Activated naive CD8-positive, alpha-beta T cell treated with anti-CD3 and anti-CD28 coated beads, Interleukin-2, amount 50 U/mL, for 24 hours (primary cell): ENCODE data around the gene MDGA2.
"Not testable (repeated sequence)": the region's sequence is repeated elsewhere in the genome, so short reads cannot be mapped to it uniquely, and the experiment has no call there.

Experiments
- ATAC-seq: fragments of 150-1000 bp; cut with Tn5 transposase; one replicate; pipeline ENCODE4 v1.10.0; 2021
- DNase-seq: peaks from one replicate; pipeline ENCODE4 v3.0.0; 2021
- H3K27ac Mint-ChIP-seq: one replicate; pipeline ENCODE4 v1.8.0; 2021; ENCODE audit warnings: mild to moderate bottlenecking, mixed read lengths
- H3K27me3 Mint-ChIP-seq: one replicate; pipeline ENCODE4 v1.8.0; 2021; ENCODE audit warnings: mixed read lengths
- H3K36me3 Mint-ChIP-seq: one replicate; pipeline ENCODE4 v1.8.0; 2021; ENCODE audit warnings: low read depth, mixed read lengths
- H3K4me1 Mint-ChIP-seq: one replicate; pipeline ENCODE4 v1.8.0; 2021; ENCODE audit warnings: mixed read lengths
- H3K4me3 Mint-ChIP-seq: one replicate; pipeline ENCODE4 v1.8.0; 2021; ENCODE audit warnings: mild to moderate bottlenecking, moderate library complexity, mixed read lengths
- H3K9me3 Mint-ChIP-seq: one replicate; pipeline ENCODE4 v1.8.0; 2021; ENCODE audit warnings: mixed read lengths

MDGA2 gene

GRCh38 chr14:47240748-47241437 lies 434.5 kb downstream of the MDGA2 start:
- DNase-seq, result no peak
- no peaks in the 10 kb centered on the region for H3K36me3 Mint-ChIP-seq
- no peaks in the 10 kb centered on the region for H3K27me3 Mint-ChIP-seq
- H3K9me3 Mint-ChIP-seq, result peaks cover 6% of the 10 kb centered on the region
- no peak for ATAC-seq
- no peak overlapping the region for H3K4me3 Mint-ChIP-seq
- no peaks in the 10 kb centered on the region for H3K4me1 Mint-ChIP-seq
- H3K27ac Mint-ChIP-seq, result no peak overlapping the region

DNA sequence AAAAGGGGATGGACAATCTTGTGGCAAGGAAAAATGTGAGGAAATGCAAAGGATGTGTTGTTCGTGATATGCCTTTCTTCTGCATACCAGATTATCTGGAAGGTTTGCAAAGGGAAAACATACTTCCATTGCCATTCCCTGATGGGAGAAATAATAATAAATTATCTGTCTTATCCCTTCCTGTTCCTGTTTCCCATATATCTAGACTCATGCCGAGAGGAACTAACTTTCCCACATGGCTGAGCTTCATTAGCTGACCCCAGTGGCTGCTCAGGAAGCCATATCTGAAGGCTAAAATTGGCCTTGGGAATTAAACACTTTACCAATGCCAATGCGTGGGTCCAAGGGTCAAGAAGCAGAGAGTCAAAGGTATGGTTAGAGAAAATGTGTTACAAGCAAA lies 439.8 kb downstream of the MDGA2 start:
- ATAC-seq, result no peak
- H3K4me3 Mint-ChIP-seq, result no peak overlapping the region
- H3K27me3 Mint-ChIP-seq, result no peaks in the 10 kb centered on the region
- no peaks in the 10 kb centered on the region for H3K4me1 Mint-ChIP-seq
- no peaks in the 10 kb centered on the region for H3K9me3 Mint-ChIP-seq
- H3K27ac Mint-ChIP-seq, result no peak overlapping the region
- H3K36me3 Mint-ChIP-seq, result no peaks in the 10 kb centered on the region
- no peak for DNase-seq

DNA sequence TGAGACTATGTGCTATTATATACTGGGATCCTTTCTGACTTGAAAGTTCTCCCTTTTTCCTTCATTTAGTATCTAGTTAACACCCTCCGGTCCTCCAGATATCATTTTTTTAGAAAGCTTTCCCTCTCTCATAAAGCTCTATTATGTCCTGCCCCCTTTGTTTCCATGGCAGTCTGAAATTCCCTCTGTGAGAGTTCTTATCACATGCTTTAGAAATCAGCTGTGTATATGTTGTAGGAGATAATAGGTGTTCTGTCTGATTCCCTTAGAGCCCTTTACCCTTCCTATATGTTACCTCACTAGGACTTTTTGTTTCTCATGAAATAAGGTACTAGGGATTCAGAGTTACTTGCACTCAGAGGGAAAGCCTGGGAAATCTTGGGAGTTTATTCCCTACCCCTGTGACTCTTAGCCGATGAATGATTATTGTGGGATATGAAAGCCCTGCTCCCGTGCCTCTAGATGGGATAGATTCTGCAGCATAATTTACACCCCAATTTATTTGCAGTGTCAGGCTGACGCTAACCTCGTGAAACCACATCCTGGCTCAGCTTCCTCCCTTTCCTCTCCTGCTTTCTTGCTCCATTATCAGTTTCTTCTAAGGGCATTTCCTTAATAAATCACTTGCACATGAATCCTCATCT lies 448.4 kb downstream of the MDGA2 start:
- H3K27ac Mint-ChIP-seq, result no peak overlapping the region
- H3K9me3 Mint-ChIP-seq, result peaks cover 4% of the 10 kb centered on the region
- H3K36me3 Mint-ChIP-seq, result no peaks in the 10 kb centered on the region
- DNase-seq, result no peak
- no peaks in the 10 kb centered on the region for H3K27me3 Mint-ChIP-seq
- H3K4me3 Mint-ChIP-seq, result no peak overlapping the region
- no peaks in the 10 kb centered on the region for H3K4me1 Mint-ChIP-seq
- no peak for ATAC-seq

- H3K4me1 Mint-ChIP-seq, result no peaks in the 10 kb centered on the region
- no peak overlapping the region for H3K27ac Mint-ChIP-seq
- ATAC-seq (no peak), DNase-seq (no peak)
- H3K4me3 Mint-ChIP-seq, result no peak overlapping the region
- no peaks in the 10 kb centered on the region for H3K27me3 Mint-ChIP-seq
- no peaks in the 10 kb centered on the region for H3K36me3 Mint-ChIP-seq
- H3K9me3 Mint-ChIP-seq, result peaks cover 4% of the 10 kb centered on the region
Measured at GRCh38 chr14:47223656-47224055, 451.7 kb downstream of the MDGA2 start.

DNA sequence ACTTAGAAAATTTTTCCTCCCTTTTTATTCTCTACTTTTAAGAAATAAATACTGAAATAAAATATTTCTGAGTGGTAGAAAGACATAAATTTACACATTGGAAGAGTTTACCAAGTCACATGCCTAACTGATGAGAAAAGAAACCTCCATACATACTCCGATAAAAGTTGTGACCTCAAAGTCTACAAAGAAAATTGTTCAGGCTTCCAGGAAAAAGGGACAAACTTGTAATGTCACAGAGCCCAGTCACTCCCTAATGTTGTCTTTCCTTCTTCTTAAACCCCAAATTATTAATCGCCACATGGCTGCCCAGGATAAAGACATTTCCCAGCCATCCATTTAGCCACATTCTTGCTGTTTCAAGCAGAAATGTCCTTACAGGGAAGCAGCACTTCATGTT lies 455.3 kb downstream of the MDGA2 start:
- Mint-ChIP-seq H3K36me3 (no peaks in the 10 kb centered on the region), H3K27ac (no peak overlapping the region), H3K4me3 (no peak overlapping the region), H3K27me3 (no peaks in the 10 kb centered on the region), H3K9me3 (no peaks in the 10 kb centered on the region), H3K4me1 (no peaks in the 10 kb centered on the region)
- ATAC-seq (no peak), DNase-seq (no peak)

- Mint-ChIP-seq H3K27ac (no peak overlapping the region), H3K9me3 (peaks cover 3% of the 10 kb centered on the region), H3K36me3 (no peaks in the 10 kb centered on the region), H3K4me3 (no peak overlapping the region), H3K27me3 (no peaks in the 10 kb centered on the region), H3K4me1 (no peaks in the 10 kb centered on the region)
- ATAC-seq (no peak), DNase-seq (no peak)
Measured at GRCh38 chr14:47211263-47211662, 464.1 kb downstream of the MDGA2 start.

GRCh38 chr14:47210099-47210498 lies 465.3 kb downstream of the MDGA2 start:
- DNase-seq (no peak), ATAC-seq (no peak)
- Mint-ChIP-seq H3K27me3 (no peaks in the 10 kb centered on the region), H3K36me3 (no peaks in the 10 kb centered on the region), H3K4me3 (no peak overlapping the region), H3K27ac (no peak overlapping the region), H3K9me3 (peaks cover 3% of the 10 kb centered on the region), H3K4me1 (no peaks in the 10 kb centered on the region)

DNA sequence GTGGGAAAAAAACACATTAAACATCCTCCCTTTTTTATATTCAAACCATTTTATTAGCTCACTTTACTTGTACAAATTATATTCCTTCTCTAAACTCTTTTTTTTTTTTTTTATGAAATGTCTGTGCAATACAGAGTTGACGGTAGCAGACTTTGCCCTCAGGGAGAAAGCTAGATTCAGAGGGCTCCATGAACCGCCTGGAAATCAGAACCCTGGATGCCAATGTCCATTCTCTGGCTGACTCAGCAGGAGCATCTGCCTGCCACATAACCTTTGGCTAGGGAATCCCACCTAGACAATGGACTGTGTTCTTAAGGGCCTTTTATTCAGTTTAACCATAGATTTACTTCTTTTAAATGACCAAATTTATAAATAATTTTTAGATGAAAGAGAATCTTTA lies 467.0 kb downstream of the MDGA2 start:
- no peak for DNase-seq

GRCh38 chr14:47207617-47208016 lies 467.8 kb downstream of the MDGA2 start:
- no peaks in the 10 kb centered on the region for H3K27me3 Mint-ChIP-seq
- no peaks in the 10 kb centered on the region for H3K36me3 Mint-ChIP-seq
- H3K4me1 Mint-ChIP-seq, result no peaks in the 10 kb centered on the region
- no peak overlapping the region for H3K27ac Mint-ChIP-seq
- ATAC-seq (no peak), DNase-seq (no peak)
- H3K9me3 Mint-ChIP-seq, result peaks cover 3% of the 10 kb centered on the region
- H3K4me3 Mint-ChIP-seq, result no peak overlapping the region

More for the DNA sequence above, 467.0 kb downstream of the MDGA2 start:
- peaks cover 3% of the 10 kb centered on the region for H3K9me3 Mint-ChIP-seq
- H3K27me3 Mint-ChIP-seq, result no peaks in the 10 kb centered on the region
- no peaks in the 10 kb centered on the region for H3K4me1 Mint-ChIP-seq
- no peak for ATAC-seq
- H3K4me3 Mint-ChIP-seq, result no peak overlapping the region
- H3K27ac Mint-ChIP-seq, result no peak overlapping the region
- no peaks in the 10 kb centered on the region for H3K36me3 Mint-ChIP-seq

- H3K36me3 Mint-ChIP-seq, result no peaks in the 10 kb centered on the region
- no peaks in the 10 kb centered on the region for H3K4me1 Mint-ChIP-seq
- no peak overlapping the region for H3K4me3 Mint-ChIP-seq
- H3K27ac Mint-ChIP-seq, result no peak overlapping the region
- no peak for ATAC-seq
- no peaks in the 10 kb centered on the region for H3K27me3 Mint-ChIP-seq
- DNase-seq, result no peak
- peaks cover 4% of the 10 kb centered on the region for H3K9me3 Mint-ChIP-seq
Measured at GRCh38 chr14:47200740-47201139, 474.7 kb downstream of the MDGA2 start.

- Mint-ChIP-seq H3K9me3 (peaks cover 6% of the 10 kb centered on the region), H3K36me3 (no peaks in the 10 kb centered on the region), H3K27me3 (no peaks in the 10 kb centered on the region), H3K4me3 (no peak overlapping the region), H3K4me1 (no peaks in the 10 kb centered on the region), H3K27ac (no peak overlapping the region)
- no peak for ATAC-seq
- no peak for DNase-seq
Measured at GRCh38 chr14:47195582-47195981, 479.8 kb downstream of the MDGA2 start.

- Mint-ChIP-seq H3K4me1 (no peaks in the 10 kb centered on the region), H3K36me3 (no peaks in the 10 kb centered on the region), H3K27me3 (no peaks in the 10 kb centered on the region), H3K9me3 (peaks cover 6% of the 10 kb centered on the region), H3K27ac (no peak overlapping the region), H3K4me3 (no peak overlapping the region)
- DNase-seq (no peak), ATAC-seq (no peak)
Measured at GRCh38 chr14:47194055-47194454, 481.4 kb downstream of the MDGA2 start.

DNA sequence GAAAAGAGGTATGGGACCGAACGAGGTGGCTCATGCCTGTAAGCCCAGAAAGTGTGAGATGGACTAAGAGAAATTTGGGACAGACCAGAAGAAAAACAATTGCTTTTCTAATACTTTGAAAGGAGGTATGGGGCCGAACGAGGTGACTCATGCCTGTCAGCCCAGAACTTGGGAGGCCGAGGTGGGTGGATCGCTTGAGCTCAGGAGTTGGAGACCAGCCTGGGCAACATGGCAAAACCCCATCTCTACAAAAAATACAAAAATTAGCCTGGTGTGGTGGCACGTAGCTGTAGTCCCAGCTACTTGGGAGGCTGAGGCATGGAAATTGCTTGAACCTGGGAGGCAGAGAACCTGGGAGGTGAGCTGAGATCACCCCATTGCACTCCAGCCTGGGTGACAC lies 483.2 kb downstream of the MDGA2 start:
- not testable (repeated sequence) for H3K27ac Mint-ChIP-seq, H3K9me3 Mint-ChIP-seq, ATAC-seq, DNase-seq, H3K4me1 Mint-ChIP-seq, H3K27me3 Mint-ChIP-seq, H3K4me3 Mint-ChIP-seq, H3K36me3 Mint-ChIP-seq

DNA sequence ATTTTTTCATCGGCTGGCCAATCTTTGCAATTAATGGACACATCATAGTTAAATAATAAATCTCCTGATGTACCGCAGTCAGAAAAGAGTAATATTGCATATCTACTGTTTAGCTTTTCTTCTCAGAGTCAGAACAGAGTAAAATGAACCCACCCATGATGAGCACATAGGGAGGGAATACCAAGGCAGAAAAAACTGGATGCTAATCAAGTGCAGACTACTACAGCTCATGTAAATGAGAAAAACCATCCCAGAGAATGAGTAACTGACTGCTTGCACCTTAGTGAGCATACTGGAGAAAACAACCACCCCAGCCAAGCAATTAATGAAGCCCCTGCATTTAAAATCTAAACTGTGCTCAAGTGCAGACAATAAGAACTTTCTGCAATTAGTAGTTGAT lies 483.7 kb downstream of the MDGA2 start:
- Mint-ChIP-seq H3K27ac (no peak overlapping the region), H3K4me1 (no peaks in the 10 kb centered on the region), H3K36me3 (no peaks in the 10 kb centered on the region), H3K9me3 (peaks cover 6% of the 10 kb centered on the region), H3K27me3 (no peaks in the 10 kb centered on the region), H3K4me3 (no peak overlapping the region)
- DNase-seq (no peak), ATAC-seq (no peak)

GRCh38 chr14:47189911-47190484 lies 485.4 kb downstream of the MDGA2 start:
- no peaks in the 10 kb centered on the region for H3K4me1 Mint-ChIP-seq
- no peak overlapping the region for H3K4me3 Mint-ChIP-seq
- no peaks in the 10 kb centered on the region for H3K36me3 Mint-ChIP-seq
- H3K27me3 Mint-ChIP-seq, result no peaks in the 10 kb centered on the region
- ATAC-seq (no peak), DNase-seq (no peak)
- H3K27ac Mint-ChIP-seq, result no peak overlapping the region
- peaks cover 6% of the 10 kb centered on the region for H3K9me3 Mint-ChIP-seq
